CD4-positive, alpha-beta T cell treated with Interleukin-10 for 1 hour (primary cell): ENCODE measurements around the gene CSMD2.
A peak's percentile ranks its signal among the peaks of the same experiment; 100 is the strongest.

Experiments
- DNase-seq: peaks from one replicate; pipeline ENCODE4 v3.0.0-alpha.2; 2020

CSMD2 gene

GRCh38 chr1:33659641-33660040 is 505.4 kb downstream of the CSMD2 start:
- DNase-seq: no peak

GRCh38 chr1:33657833-33658232 is 507.2 kb downstream of the CSMD2 start:
- no peak for DNase-seq

GRCh38 chr1:33656467-33657005 is 508.5 kb downstream of the CSMD2 start:
- no peak for DNase-seq

- DNase-seq: no peak
Observed at GRCh38 chr1:33655496-33655895, 509.5 kb downstream of the CSMD2 start.

- no peak for DNase-seq
Observed at GRCh38 chr1:33654267-33654834, 510.7 kb downstream of the CSMD2 start.

GRCh38 chr1:33653226-33653625 is 511.8 kb downstream of the CSMD2 start:
- DNase-seq: no peak

GRCh38 chr1:33650708-33651107 is 514.3 kb downstream of the CSMD2 start:
- no peak for DNase-seq

- DNase-seq: no peak
Observed at GRCh38 chr1:33649759-33650158, 515.3 kb downstream of the CSMD2 start.

- no peak for DNase-seq
Observed at GRCh38 chr1:33643216-33643615, 521.8 kb downstream of the CSMD2 start.

GRCh38 chr1:33641104-33641830 is 523.8 kb downstream of the CSMD2 start:
- DNase-seq: no peak

- no peak for DNase-seq
Observed at GRCh38 chr1:33640114-33640660, 524.8 kb downstream of the CSMD2 start.

- no peak for DNase-seq
Observed at GRCh38 chr1:33637846-33638440, 527.1 kb downstream of the CSMD2 start.

- no peak for DNase-seq
Observed at GRCh38 chr1:33636209-33636608, 528.8 kb downstream of the CSMD2 start.

- no peak for DNase-seq
Observed at GRCh38 chr1:33635336-33636012, 529.6 kb downstream of the CSMD2 start.

GRCh38 chr1:33634806-33635205 is 530.2 kb downstream of the CSMD2 start:
- peak; percentile 17 for DNase-seq

- no peak for DNase-seq
Observed at GRCh38 chr1:33634143-33634542, 530.9 kb downstream of the CSMD2 start.

- DNase-seq: peak; percentile 77
Observed at GRCh38 chr1:33633019-33633801, 531.8 kb downstream of the CSMD2 start.

GRCh38 chr1:33630686-33631085 is 534.3 kb downstream of the CSMD2 start:
- no peak for DNase-seq

GRCh38 chr1:33626801-33627200 is 538.2 kb downstream of the CSMD2 start:
- no peak for DNase-seq

GRCh38 chr1:33624991-33625870 is 539.8 kb downstream of the CSMD2 start:
- DNase-seq: no peak

- DNase-seq: no peak
Observed at GRCh38 chr1:33624261-33624990, 540.6 kb downstream of the CSMD2 start.
